Jurkat, Clone E6-1 (cell line): Measurements from ENCODE around the gene C11orf52.
"Not testable (repeated sequence)": the region's sequence is repeated elsewhere in the genome, so short reads cannot be mapped to it uniquely, and the experiment has no call there.

Source experiments
- DNase-seq: peaks from one replicate; pipeline ENCODE4 v3.0.0-alpha.2; 2011; ENCODE audit warnings: low read depth, low spot score
- H3K4me3 ChIP-seq: 2 replicates; pipeline ENCODE4 v1.5.1; 2011; ENCODE audit warnings: mild to moderate bottlenecking, low read length, control low read depth, moderate library complexity

The C11orf52 gene

DNA sequence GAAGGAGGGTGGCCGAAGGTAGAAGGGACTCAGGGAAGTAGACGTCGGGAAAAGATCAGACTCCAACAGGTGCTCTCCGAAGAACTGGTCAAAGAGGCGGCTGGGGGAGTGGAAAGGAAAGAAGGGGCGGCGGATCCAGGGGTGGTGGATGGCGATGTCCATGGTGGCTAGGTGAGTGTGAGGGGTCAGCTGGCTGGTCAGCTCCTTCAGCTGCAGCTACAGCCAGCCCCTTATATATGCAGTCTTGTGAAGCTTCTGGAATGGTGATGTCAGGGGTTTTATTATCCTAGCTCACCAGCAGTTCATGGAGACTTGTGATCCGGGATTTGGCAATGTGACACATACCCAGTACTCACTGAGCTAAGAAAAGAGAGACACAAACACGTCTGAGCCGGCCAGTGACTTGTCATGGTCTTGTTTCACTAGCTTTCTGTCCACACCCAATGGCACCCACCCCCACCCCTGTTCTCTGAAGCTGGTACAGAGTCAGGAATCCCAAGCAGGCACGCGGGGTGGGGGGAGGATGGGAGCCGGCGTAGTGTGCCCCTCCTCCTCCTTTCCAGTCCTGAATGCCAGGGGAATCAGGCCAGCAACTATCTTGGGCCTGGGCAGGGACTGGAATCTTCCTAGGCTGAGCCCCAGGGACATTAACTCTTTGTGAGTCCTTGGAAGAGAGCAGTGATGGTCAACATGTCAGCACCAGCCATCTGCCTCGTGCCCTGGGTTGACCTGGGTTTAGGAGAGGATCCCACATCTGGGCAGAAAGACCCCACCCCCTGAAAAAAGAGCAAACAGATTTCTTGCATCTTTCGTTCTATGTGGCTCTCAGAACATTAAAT, 6.9 kb upstream of the C11orf52 start, which contains the start of gene CRYAB:
Gene CRYAB (minus strand): TSS at position 208 of the 839 bp plus-strand sequence. CDS start 46 bp downstream, at position 162.
- no peak within 1 kb of the TSS for H3K4me3 ChIP-seq
- no peak for DNase-seq

DNA sequence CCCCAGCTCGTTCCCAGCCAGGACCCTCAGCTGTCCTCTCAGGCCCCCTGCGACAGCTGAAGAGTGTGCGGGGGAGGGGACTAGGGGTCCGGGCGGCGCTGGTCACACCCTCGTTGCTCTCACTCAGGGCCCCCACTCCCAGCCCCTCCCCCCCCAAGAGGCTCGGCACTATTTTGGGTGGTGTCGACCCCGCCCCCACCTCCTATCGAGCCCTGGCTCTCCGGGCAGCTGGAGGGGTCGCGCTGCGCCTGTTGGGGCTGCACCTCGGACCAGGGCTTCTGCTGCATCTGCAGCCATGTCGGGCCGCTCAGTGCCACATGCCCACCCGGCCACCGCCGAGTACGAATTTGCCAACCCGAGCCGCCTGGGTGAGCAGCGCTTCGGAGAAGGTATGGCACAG, 6.2 kb upstream of the C11orf52 start, which contains the start of gene HSPB2:
Gene HSPB2 (plus strand): TSS at position 200 of the 400 bp plus-strand sequence. CDS start 96 bp downstream, at position 296.
- no peak within 1 kb of the TSS for H3K4me3 ChIP-seq
- DNase-seq = no peak

DNA sequence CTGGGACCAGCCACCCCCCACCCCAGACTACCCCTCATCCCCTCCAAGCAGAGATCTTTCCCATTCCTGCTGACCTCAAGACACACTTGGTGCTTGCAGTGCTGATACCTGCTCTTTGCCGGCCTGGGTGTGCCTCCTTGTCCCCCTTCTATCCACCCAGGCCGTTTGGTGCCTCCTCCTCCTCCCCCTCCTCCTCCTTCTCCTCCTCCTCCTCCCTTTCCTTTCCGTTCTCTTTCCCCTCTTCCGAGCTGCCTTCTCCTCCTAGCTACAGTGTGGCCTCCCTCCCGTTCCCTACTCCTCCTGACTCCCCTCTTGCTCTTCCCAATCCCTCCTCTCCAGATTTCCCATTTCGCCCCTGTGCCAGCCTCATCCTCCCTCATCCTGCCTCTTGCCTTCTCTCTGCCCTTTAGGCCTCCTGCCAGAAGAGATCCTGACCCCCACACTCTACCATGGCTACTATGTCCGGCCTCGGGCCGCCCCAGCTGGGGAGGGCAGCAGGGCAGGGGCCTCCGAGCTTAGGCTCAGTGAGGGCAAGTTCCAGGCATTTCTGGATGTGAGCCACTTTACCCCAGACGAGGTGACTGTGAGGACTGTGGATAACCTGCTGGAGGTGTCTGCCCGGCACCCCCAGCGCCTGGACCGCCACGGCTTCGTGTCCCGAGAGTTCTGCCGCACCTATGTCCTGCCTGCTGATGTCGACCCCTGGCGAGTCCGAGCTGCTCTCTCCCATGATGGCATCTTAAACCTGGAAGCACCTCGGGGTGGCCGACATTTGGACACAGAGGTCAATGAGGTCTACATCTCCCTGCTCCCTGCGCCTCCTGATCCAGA, 5.5 kb upstream of the C11orf52 start:
- no peak overlapping the region for H3K4me3 ChIP-seq
- no peak for DNase-seq

DNA sequence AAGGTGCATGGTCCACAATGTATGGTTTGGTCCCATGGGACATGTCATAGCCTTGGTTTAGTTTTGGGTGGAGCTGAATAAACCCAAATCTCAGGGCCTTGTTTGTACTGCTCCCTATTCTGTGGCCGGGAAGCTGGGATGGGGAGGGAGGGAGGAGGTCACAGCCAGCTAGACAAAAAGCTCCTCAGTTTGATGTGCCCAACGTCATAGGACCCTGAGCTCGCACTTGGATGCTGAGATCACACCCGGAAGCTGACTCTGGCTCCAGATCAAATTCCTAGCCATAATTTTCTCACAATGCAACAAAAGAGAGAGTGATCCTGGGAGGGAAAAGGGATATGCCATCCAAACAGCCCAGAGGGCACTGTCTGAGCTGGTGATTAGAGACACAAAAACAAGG, 4.7 kb upstream of the C11orf52 start:
- no peak overlapping the region for H3K4me3 ChIP-seq
- DNase-seq = no peak

DNA sequence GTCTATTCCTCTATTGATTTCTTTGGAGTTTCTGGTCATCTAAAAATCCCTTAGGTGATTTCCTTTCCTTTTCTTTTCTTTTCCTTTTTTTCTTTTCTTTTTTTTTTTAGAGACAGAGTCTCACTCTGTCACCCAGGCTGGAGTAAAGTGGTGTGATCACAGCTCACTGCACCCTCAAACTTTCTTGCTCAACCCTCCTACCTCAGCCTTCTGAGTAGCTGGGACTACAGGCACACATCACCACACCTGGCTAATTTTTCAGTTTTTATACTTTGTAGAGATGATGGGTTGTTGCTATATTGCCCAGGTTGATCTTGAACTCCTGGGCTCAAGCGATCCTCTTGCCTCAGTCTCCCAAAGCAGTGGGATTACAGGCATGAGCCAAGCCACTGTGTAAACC, 1.9 kb upstream of the C11orf52 start:
- no peak for DNase-seq

DNA sequence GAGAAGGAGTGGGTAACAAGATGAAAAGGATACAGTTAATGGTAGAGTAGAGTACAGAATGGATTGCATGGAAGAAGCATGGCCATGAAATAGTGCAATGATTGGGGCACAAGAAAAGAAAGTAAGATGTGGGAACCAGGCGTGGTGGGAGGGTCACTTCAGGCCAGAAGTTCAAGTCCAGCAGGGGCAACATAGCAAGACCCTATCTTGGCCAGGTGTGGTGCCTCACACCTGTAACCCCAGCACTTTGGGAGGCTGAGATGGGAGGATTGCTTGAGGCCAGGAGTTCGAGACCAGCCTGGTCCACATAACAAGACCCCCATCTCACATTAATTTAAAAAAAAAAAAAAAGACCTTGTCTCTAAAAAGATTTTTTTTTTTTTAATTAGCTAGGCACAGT, 1.4 kb upstream of the C11orf52 start:
- H3K4me3 ChIP-seq = no peak overlapping the region
- no peak for DNase-seq

More for the DNA sequence above, 1.9 kb upstream of the C11orf52 start:
- no peak overlapping the region for H3K4me3 ChIP-seq

DNA sequence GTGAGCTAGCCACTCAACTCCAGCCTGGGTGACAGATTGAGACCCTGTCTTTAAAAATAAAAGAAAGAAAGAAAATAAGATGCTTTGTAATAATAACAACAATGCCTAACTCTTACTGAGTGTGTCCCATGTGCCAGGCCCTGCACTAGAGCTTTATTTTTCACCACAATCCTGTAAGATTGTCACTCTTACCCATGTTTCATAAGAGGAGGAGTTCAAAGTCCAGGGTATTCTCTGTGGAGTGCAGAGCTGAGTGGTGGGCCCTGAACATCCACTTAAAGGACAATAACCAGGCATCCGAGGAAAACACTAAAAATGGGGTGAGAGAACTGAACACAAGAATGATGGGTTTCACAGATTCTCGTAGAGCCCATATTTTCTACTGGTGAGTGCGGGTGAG, 925 bp upstream of the C11orf52 start:
- H3K4me3 ChIP-seq = no peak overlapping the region
- no peak for DNase-seq

DNA sequence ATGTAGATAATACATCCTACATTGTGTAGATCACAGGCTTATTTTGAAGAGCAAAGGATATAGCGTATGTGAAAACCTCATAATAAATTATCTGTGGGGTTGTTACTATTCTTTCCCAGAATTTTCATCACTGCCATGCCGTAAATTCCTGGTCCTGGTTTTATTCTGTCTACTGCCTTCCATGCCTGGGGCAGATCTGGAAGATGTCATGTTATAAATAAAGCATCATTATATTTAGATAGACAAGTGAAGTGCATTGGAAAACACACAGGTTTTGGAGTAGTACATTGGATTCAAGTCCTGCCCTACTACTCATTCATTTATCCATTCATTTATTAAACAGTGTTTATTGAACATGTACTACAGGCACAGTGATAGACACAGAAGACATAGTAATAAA, 2.2 kb downstream of the C11orf52 start:
- no peak for DNase-seq
- H3K4me3 ChIP-seq = no peak overlapping the region

DNA sequence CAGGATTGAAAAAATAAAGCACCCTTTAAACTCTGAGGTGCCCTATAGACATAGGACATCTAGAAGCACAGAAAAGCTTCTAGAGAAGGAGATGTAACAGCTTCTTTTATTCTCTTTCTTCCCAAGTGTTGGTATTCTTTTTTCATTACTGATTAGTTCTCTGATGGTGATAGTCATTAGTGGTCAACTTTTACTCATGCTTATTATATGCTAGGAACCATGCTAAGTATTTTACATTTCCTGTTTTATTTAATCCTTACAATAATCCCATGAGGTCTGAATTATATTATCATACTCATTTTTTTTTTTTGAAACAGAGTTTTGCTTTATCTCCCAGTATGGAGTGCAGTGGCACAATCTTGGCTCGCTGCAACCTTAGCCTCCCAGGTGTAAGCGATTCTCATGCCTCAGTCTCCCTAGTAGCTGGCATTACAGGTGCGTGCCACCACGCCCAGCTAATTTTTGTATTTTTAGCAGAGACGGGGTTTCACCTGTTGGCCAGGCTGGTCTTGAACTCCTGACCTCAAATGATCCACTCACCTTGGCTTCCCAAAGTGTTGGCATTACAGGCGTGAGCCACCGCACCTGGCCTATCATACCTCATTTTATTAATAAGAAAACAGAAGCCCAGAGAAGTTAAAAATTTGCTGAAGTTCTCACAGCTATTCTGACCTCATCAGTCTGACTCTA, 3.0 kb downstream of the C11orf52 start:
- H3K4me3 ChIP-seq = no peak overlapping the region
- DNase-seq = no peak

DNA sequence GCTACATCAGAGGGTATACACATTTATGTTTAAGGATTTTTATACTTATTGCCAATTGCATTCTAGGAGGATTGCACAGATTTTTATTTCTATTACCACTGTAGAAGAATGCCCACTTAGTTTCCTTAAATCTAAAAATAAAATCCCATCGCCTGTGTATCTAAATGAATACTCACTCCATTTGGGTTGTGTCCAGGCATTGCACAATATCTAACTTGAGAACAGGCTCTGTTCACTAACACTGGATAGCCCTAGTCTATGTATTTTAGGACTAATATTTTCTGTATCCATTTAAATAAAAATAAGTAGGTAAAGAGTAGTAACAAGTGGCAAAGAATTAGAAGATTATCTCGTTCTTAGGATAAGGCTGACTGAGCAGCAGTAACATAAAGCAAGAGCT, 4.1 kb downstream of the C11orf52 start:
- DNase-seq = no peak
- no peak overlapping the region for H3K4me3 ChIP-seq

DNA sequence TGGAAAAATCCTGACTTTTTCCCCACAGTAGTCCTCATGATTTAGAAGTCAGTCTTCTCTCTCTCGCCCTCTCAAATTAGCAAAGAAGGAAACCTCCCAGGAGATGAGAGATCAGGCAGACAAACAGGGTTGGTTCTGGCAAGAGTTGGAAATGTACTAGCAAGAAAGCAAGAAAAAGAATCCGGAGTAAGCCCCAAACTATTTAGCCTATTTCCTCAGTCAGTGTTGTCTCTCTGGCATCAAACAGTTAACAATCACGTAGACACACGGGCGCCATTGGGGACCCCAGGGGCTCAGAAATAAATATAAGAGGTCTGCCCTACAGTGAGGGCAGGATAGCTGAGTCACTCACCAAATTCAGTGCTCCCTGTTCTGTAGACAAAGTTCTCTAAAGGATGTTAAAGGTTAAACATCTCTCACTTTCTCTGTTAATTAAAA, 4.7 kb downstream of the C11orf52 start:
- DNase-seq = no peak
- H3K4me3 ChIP-seq = no peak overlapping the region

DNA sequence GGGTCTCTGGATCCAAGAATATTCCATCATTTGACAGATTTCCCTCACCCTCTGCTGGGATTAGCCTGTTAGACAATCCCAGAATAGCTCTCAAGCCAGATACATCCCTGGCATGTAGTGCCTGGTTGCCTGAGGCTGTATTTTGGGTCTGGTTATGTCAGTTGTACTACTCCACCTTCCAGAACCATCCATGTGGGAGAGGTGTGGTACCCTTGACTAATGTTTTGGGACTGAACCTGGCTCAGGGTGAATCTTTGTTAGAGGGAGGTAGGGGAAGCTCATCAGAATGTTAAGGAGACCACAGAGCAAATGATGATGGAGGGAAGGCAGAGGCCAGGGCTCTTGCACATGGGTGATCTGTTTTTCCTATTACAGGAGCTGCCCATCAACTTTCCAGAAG, 5.2 kb downstream of the C11orf52 start:
- H3K4me3 ChIP-seq = no peak overlapping the region
- DNase-seq = no peak

DNA sequence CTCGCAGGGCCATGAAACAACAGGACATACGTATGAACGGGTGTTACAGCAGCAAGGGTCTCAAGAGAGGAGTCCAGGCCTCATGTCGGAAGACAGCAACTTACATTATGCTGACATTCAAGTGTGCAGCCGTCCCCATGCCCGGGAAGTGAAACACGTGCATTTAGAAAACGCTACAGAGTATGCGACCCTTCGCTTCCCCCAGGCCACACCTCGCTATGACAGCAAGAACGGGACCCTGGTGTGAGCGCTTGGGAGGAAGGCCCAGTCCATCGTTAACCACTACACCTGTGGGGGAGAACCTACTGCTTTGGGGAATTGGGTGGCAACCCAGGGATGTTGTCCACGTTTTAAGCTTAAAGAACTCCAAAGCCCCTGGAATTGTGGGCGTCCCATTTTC, 7.2 kb downstream of the C11orf52 start:
- DNase-seq = no peak
- H3K4me3 ChIP-seq = peak overlapping the region; percentile 55

DNA sequence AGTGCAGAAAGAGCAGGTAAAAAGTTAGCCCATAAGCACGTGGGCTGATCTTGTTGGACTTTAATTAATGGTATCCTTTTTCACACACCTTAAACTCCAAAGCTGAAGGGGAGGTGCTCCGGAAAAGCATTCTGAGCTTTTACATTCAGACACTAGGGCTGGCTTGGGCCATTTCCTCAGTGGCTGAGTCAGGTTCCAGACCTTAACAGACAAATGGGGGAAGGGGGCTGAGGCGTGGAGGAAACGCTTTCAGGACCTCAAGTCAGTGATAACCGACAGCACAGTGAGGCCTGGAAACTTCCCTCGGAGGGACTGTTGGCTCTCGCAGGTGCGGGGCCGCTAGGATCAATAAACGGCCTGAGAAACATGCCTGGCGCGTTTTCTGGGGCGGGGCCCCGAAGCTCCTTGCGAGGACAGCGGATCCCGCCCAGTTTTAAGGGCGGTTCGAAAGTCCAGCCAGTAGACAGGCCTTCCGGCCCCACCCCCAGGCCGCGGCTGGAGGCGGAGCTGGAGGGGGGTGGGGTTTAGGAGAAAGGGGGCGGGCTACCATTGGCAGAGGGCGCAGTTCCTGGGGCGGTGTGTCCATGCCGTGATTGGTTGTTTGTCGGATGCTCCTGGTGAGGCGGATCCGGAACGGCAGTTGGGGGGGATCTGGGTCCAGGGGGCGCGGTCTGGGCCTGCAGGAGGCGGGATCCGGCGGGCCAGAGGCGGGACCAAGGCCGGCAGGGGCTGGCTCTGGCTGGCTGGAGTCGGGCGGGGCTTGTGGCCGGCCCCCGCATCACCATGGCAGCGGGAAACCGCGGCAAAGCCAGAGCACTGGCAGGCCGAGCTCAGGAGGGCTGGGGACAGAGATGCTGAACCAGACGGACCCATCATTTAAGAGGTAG, 8.0 kb downstream of the C11orf52 start:
- DNase-seq = peak; percentile 94
- peak overlapping the region; percentile 72 for H3K4me3 ChIP-seq

DNA sequence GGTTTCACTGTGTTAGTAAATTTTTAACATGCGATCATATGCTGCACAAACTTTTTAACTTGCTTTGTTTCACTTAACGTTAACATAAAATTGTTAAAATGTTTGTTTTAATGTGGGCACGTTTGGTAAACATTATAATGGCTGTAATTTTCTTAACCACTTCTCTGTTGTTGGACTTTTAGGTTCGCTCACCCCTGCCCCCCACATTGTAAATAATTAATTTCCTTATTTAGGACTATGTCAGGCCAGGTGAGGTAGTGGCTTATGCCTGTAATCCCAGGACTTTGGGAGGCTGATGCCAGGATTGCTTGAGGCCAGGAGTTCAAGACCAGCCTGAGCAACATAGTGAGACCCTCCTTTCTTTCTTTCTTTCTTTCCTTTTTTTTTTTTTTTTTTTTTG, 11.8 kb downstream of the C11orf52 start:
- H3K4me3 ChIP-seq = no peak overlapping the region
- DNase-seq = no peak

DNA sequence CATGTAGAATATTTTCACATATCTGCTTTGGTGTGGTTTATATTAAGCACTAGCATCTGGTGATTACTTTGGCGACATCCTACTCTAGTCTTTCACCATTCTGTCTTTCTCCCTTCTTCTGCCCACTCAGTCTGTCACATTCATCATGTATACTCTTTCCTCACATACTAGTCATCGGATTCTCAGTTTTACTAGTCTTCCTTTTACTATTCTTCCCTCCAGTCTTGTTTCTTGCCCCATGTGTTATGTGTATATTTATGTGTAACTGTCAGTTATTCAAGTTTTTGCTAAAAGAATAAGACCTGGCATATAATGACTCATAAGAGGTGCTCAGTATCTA, 13.9 kb downstream of the C11orf52 start:
- H3K4me3 ChIP-seq = no peak overlapping the region
- no peak for DNase-seq

DNA sequence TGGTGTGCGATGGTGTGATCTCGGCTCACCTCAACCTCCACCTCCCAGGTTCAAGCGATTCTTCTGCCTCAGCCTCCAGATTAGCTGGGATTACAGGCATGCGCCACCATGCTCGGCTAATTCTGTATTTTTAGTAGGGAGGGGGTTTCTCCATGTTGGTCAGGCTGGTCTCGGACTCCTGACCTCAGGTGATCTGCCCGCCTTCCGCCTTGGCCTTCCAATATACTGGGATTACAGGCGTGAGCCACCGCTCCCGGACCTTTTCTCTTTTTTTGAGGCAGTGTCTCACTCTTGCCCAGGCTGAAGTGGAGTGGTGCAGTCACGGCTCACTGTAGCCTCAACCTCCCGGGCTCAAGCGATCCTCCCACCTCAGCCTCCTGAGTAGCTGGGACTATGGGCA, 14.5 kb downstream of the C11orf52 start:
- DNase-seq, H3K4me3 ChIP-seq: not testable (repeated sequence)

DNA sequence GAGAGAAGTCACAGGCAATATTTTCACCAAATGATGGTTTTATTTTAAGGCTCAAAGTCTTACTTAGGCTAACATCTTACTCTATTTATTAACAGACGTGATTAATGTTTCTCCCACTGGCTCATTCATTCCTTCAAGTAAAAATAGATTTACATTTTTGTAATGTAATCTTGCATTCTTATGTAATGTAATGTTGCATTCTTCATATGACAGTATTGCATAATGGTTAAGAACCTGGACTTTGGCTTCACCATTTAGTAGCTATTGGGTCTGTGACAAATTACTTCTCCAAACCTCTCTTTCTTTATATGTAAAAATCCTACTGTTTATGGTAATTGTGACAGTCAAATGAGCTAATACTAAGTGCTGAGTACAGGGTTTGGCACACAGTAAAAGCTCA, 15.2 kb downstream of the C11orf52 start:
- no peak overlapping the region for H3K4me3 ChIP-seq
- no peak for DNase-seq

DNA sequence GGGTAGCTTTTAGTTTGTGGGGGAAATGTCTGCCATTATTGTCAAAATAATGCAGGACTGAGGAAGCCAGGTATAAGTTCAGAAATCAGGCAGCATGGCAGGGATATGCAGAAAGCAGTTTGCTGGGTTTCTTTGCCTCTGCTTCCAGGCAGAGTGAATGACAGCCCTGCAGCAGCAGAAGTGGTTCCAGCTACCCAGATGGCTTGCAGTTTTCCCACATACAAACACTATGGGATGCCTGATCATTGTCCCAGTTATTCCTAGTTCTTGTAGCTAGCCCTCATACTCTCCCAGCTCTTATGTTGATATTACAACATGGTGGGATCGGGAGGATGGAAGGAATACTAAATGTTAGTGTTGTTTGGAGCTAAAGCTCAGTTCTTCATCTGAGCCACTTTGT, 15.6 kb downstream of the C11orf52 start:
- DNase-seq = no peak

More for the DNA sequence above, 15.6 kb downstream of the C11orf52 start:
- H3K4me3 ChIP-seq = no peak overlapping the region
